ENCODE data around the gene DOCK2. TPM values are rescaled to one million over a fixed set of nuclear protein-coding genes. Genes with fewer than 3 reads are reported as not detected.

DOCK2 gene
- total RNA-seq, 1 donor: 6.2 TPM

DNA sequence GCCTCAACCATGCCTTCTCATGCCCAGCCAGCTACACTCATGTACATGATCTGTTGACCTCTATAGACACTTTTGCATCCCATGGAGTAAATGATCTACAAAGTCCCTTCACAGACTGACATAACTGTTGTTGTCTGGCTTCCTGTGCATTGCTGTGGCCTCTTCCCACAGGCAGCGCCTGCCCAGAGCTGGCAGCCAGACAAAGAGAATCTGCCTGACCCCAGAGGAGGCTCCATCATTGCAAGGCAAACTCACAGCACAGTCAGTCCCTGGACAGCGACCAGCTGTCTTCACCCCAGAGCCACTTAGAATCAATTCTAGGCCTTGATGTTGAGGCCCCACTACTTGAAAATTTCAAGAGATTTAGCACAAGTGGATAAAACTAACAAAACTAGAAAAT lies 277.7 kb downstream of the DOCK2 start:
- H4K20me1 ChIP-seq (ENCODE audit: insufficient read depth, low read length): peaks cover 6% of the 10 kb centered on the region
- no peaks in the 10 kb centered on the region for H3K4me1 ChIP-seq (ENCODE audit: insufficient read depth, low read length)
- H3K27me3 ChIP-seq (ENCODE audit: insufficient read depth, low read length): no peaks in the 10 kb centered on the region
- H3K79me2 ChIP-seq (ENCODE audit: insufficient read depth, low read length): no peaks in the 10 kb centered on the region
- DNase-seq (ENCODE audit: insufficient read length, low spot score, missing footprints): no peak
- no peaks in the 10 kb centered on the region for H3K36me3 ChIP-seq (ENCODE audit: insufficient read depth, low read length)
- no peak overlapping the region for H2AFZ ChIP-seq (ENCODE audit: low read length)
- H3K27ac ChIP-seq (ENCODE audit: low read depth, low read length): no peak overlapping the region
- H3K9me3 ChIP-seq (ENCODE audit: low read depth, low read length): no peaks in the 10 kb centered on the region
- H3K4me3 ChIP-seq (ENCODE audit: insufficient read depth, low read length): no peak overlapping the region
- TF ChIP-seq, protein P1, sequence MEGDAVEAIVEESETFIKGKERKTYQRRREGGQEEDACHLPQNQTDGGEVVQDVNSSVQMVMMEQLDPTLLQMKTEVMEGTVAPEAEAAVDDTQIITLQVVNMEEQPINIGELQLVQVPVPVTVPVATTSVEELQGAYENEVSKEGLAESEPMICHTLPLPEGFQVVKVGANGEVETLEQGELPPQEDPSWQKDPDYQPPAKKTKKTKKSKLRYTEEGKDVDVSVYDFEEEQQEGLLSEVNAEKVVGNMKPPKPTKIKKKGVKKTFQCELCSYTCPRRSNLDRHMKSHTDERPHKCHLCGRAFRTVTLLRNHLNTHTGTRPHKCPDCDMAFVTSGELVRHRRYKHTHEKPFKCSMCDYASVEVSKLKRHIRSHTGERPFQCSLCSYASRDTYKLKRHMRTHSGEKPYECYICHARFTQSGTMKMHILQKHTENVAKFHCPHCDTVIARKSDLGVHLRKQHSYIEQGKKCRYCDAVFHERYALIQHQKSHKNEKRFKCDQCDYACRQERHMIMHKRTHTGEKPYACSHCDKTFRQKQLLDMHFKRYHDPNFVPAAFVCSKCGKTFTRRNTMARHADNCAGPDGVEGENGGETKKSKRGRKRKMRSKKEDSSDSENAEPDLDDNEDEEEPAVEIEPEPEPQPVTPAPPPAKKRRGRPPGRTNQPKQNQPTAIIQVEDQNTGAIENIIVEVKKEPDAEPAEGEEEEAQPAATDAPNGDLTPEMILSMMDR (IDR thresholded peaks at IDR 0.05; ENCODE audit: extremely low read depth, low read depth, low read length): no peak
- no peak overlapping the region for H3K4me2 ChIP-seq (ENCODE audit: insufficient read depth, low read length)

- Histone ChIP-seq H3K9me3 (ENCODE audit: low read depth, low read length) (no peaks in the 10 kb centered on the region), H2AFZ (ENCODE audit: low read length) (no peak overlapping the region), H3K27me3 (ENCODE audit: insufficient read depth, low read length) (no peaks in the 10 kb centered on the region), H3K4me3 (ENCODE audit: insufficient read depth, low read length) (no peak overlapping the region), H3K4me2 (ENCODE audit: insufficient read depth, low read length) (no peak overlapping the region), H4K20me1 (ENCODE audit: insufficient read depth, low read length) (peaks cover 6% of the 10 kb centered on the region), H3K4me1 (ENCODE audit: insufficient read depth, low read length) (no peaks in the 10 kb centered on the region), H3K79me2 (ENCODE audit: insufficient read depth, low read length) (no peaks in the 10 kb centered on the region), H3K27ac (ENCODE audit: low read depth, low read length) (no peak overlapping the region), H3K36me3 (ENCODE audit: insufficient read depth, low read length) (no peaks in the 10 kb centered on the region)
- no peak for DNase-seq (ENCODE audit: insufficient read length, low spot score, missing footprints)
- TF ChIP-seq, protein P1 (IDR thresholded peaks at IDR 0.05; ENCODE audit: extremely low read depth, low read depth, low read length): no peak
Measured at GRCh38 chr5:169917500-169917899, 280.4 kb downstream of the DOCK2 start.

DNA sequence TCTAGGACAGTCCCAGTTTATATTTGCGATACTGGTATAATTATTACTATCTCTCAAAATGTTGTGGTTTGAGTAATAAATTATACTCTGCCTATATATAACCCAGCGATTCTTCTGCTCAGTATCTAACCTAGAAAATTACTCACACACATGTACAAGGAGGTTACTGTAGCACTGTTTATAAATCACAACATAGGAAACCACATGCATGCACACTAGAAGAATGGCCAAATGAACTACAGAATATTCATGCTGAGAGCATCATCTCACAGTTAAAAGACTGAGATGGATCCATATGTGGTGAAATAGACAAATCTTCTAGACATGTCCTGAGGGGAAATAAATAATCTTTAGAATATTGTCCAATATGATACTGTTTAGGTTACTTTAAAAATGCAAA lies 281.2 kb downstream of the DOCK2 start:
- Histone ChIP-seq H3K79me2 (ENCODE audit: insufficient read depth, low read length) (no peaks in the 10 kb centered on the region), H3K27me3 (ENCODE audit: insufficient read depth, low read length) (no peaks in the 10 kb centered on the region), H4K20me1 (ENCODE audit: insufficient read depth, low read length) (peaks cover 6% of the 10 kb centered on the region), H3K9me3 (ENCODE audit: low read depth, low read length) (no peaks in the 10 kb centered on the region), H3K4me2 (ENCODE audit: insufficient read depth, low read length) (no peak overlapping the region), H3K27ac (ENCODE audit: low read depth, low read length) (no peak overlapping the region), H3K4me3 (ENCODE audit: insufficient read depth, low read length) (no peak overlapping the region), H3K4me1 (ENCODE audit: insufficient read depth, low read length) (no peaks in the 10 kb centered on the region), H2AFZ (ENCODE audit: low read length) (no peak overlapping the region), H3K36me3 (ENCODE audit: insufficient read depth, low read length) (no peaks in the 10 kb centered on the region)
- TF ChIP-seq, protein P1 (IDR thresholded peaks at IDR 0.05; ENCODE audit: extremely low read depth, low read depth, low read length): no peak
- DNase-seq (ENCODE audit: insufficient read length, low spot score, missing footprints): no peak

- Histone ChIP-seq H3K4me2 (ENCODE audit: insufficient read depth, low read length) (no peak overlapping the region), H3K4me3 (ENCODE audit: insufficient read depth, low read length) (no peak overlapping the region), H3K4me1 (ENCODE audit: insufficient read depth, low read length) (no peaks in the 10 kb centered on the region), H3K27me3 (ENCODE audit: insufficient read depth, low read length) (no peaks in the 10 kb centered on the region), H3K79me2 (ENCODE audit: insufficient read depth, low read length) (no peaks in the 10 kb centered on the region), H4K20me1 (ENCODE audit: insufficient read depth, low read length) (no peaks in the 10 kb centered on the region), H3K36me3 (ENCODE audit: insufficient read depth, low read length) (no peaks in the 10 kb centered on the region), H3K27ac (ENCODE audit: low read depth, low read length) (no peak overlapping the region), H2AFZ (ENCODE audit: low read length) (no peak overlapping the region), H3K9me3 (ENCODE audit: low read depth, low read length) (no peaks in the 10 kb centered on the region)
- TF ChIP-seq, protein P1 (IDR thresholded peaks at IDR 0.05; ENCODE audit: extremely low read depth, low read depth, low read length): no peak
- DNase-seq (ENCODE audit: insufficient read length, low spot score, missing footprints): no peak
Measured at GRCh38 chr5:169920474-169920873, 283.4 kb downstream of the DOCK2 start.
